HL-60 (cell line): ENCODE data around the gene UTF1.

ENCODE experiments used
- DNase-seq, 2 experiments: peaks; one replicate each; pipeline ENCODE4 v3.0.0-alpha.2; 2010 to 2020; ENCODE audit warnings: low read depth in 1 of 2, low spot score in 1 of 2
- H3K27ac ChIP-seq: fragments of 250-450 bp; sonication (Bioruptor Pico); replicated peaks from 2 replicates; pipeline ENCODE4 v1.5.1; 2020; ENCODE audit warnings: mild to moderate bottlenecking, moderate library complexity
- H3K27me3 ChIP-seq: fragments of 250-450 bp; sonication (Bioruptor Pico); 2 replicates; pipeline ENCODE4 v1.5.1; 2021; ENCODE audit warnings: mild to moderate bottlenecking, moderate library complexity; ENCODE audit not compliant: insufficient read depth, poor library complexity, severe bottlenecking
- H3K4me3 ChIP-seq: replicated peaks from 2 replicates; pipeline ENCODE4 v1.5.1; 2011; ENCODE audit warnings: mild to moderate bottlenecking, control low read depth, low read length; ENCODE audit not compliant: insufficient read depth
- GABPA ChIP-seq: IDR thresholded peaks from 2 replicates; pipeline ENCODE4 v1.6.1; 2012; ENCODE audit warnings: low read depth
- POLR2AphosphoS5 ChIP-seq: IDR thresholded peaks from 2 replicates; pipeline ENCODE4 v1.6.1; 2012; ENCODE audit warnings: low read depth
- SPI1 ChIP-seq: IDR thresholded peaks from 2 replicates; pipeline ENCODE4 v1.6.1; 2012; ENCODE audit warnings: low read depth, mild to moderate bottlenecking, borderline replicate concordance
- TF ChIP-seq, protein P1 (sequence below): IDR thresholded peaks from 2 replicates; pipeline ENCODE4 v1.6.1; 2012; ENCODE audit warnings: low read depth; ENCODE audit not compliant: insufficient replicate concordance
- TF ChIP-seq, protein P2 (sequence below): IDR thresholded peaks from one replicate; pipeline ENCODE4 v1.5.1; 2011; ENCODE audit warnings: low read length, control low read depth, inconsistent platforms; ENCODE audit not compliant: insufficient read depth

UTF1 gene

DNA sequence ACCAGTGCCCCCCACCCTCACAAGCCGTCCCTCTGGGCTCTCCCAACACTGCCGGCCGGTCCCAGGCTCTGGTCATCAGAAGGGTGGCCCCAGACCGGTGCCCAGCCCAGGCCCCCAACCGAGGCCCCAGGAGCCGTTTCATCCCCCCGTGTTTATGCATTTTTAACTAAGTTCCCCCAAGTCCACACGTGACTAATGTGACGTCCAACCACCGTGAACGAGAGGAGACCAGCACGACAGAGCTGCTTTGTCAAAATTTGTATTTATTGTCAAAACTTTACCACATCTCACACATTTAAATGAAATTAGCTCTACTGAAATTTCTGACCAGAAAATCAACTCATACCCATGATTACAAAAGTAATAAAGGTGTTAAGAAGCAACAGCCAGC, 16.2 kb downstream of the UTF1 start:
- H3K27ac ChIP-seq = no peak overlapping the region
- TF ChIP-seq POLR2AphosphoS5 (no peak), SPI1 (no peak), GABPA (no peak)
- TF ChIP-seq, protein P1, sequence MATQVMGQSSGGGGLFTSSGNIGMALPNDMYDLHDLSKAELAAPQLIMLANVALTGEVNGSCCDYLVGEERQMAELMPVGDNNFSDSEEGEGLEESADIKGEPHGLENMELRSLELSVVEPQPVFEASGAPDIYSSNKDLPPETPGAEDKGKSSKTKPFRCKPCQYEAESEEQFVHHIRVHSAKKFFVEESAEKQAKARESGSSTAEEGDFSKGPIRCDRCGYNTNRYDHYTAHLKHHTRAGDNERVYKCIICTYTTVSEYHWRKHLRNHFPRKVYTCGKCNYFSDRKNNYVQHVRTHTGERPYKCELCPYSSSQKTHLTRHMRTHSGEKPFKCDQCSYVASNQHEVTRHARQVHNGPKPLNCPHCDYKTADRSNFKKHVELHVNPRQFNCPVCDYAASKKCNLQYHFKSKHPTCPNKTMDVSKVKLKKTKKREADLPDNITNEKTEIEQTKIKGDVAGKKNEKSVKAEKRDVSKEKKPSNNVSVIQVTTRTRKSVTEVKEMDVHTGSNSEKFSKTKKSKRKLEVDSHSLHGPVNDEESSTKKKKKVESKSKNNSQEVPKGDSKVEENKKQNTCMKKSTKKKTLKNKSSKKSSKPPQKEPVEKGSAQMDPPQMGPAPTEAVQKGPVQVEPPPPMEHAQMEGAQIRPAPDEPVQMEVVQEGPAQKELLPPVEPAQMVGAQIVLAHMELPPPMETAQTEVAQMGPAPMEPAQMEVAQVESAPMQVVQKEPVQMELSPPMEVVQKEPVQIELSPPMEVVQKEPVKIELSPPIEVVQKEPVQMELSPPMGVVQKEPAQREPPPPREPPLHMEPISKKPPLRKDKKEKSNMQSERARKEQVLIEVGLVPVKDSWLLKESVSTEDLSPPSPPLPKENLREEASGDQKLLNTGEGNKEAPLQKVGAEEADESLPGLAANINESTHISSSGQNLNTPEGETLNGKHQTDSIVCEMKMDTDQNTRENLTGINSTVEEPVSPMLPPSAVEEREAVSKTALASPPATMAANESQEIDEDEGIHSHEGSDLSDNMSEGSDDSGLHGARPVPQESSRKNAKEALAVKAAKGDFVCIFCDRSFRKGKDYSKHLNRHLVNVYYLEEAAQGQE = no peak
- TF ChIP-seq, protein P2, sequence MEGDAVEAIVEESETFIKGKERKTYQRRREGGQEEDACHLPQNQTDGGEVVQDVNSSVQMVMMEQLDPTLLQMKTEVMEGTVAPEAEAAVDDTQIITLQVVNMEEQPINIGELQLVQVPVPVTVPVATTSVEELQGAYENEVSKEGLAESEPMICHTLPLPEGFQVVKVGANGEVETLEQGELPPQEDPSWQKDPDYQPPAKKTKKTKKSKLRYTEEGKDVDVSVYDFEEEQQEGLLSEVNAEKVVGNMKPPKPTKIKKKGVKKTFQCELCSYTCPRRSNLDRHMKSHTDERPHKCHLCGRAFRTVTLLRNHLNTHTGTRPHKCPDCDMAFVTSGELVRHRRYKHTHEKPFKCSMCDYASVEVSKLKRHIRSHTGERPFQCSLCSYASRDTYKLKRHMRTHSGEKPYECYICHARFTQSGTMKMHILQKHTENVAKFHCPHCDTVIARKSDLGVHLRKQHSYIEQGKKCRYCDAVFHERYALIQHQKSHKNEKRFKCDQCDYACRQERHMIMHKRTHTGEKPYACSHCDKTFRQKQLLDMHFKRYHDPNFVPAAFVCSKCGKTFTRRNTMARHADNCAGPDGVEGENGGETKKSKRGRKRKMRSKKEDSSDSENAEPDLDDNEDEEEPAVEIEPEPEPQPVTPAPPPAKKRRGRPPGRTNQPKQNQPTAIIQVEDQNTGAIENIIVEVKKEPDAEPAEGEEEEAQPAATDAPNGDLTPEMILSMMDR = no peak

DNA sequence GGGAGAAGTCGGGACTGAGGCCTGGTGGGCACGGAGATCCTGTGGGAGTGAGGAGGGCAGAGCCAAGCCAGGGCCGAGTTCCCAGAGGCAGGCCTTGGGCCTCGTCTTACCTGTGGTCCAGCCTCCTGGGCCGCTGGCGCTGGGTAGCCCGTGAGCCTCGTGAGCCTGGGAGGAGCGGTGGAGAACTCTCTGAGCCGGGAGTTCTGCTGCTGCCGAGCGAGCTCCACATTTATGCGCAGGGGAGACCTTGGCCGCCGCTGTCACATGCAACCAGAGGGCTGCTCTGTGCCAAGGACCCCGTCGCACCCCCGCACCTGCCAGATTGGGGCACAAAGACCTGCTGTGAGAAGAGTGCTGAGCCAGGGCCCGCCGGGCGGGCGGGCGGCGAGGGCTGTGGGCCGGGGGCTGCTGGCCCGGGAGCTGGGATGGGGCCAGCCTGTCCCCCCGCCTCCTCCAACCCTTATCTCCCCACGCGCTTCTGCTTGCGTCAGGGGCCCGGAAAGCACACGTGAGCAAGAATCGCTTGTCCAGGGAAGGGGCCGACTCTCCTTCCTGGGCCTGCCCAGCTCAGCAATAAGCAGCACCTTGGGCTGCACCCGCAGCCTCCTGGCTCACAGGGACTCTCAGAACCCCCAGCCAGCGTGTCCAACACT, 17.8 kb downstream of the UTF1 start:
- no peak overlapping the region for H3K27ac ChIP-seq

More for the DNA sequence above, 16.2 kb downstream of the UTF1 start:
- Histone ChIP-seq H3K27me3 (peaks cover 15% of the 10 kb centered on the region), H3K4me3 (no peak overlapping the region)
- no peak for DNase-seq

DNA sequence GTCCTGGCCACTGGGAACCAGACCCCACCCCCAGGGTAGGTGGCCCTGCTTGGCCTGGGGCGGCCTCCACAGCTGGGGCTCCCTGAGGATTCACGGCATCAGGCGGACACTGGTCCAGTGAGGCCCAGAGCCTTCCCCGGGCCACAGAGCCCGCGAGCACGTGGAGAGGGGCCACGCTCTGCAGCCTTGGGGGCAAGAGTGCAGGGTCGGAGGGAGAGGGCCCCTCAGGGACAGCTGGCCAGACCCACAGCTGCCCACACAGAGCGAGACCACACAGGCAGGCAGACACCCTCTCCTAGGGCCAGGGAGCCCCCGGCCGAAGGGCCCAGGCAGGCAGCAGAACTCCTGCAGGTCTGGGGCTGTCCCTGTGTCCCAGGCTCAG, 18.3 kb downstream of the UTF1 start:
- Histone ChIP-seq H3K4me3 (no peak overlapping the region), H3K27me3 (peaks cover 4% of the 10 kb centered on the region), H3K27ac (no peak overlapping the region)
- DNase-seq = no peak
- TF ChIP-seq GABPA = no peak
- no peak for TF ChIP-seq SPI1
- no peak for TF ChIP-seq POLR2AphosphoS5
- TF ChIP-seq, protein P1 = no peak
- TF ChIP-seq, protein P2 = no peak

More for the DNA sequence above, 17.8 kb downstream of the UTF1 start:
- TF ChIP-seq POLR2AphosphoS5 (no peak), GABPA (no peak), SPI1 (no peak)
- TF ChIP-seq, protein P1 = no peak
- TF ChIP-seq, protein P2 = no peak
- no peak for DNase-seq
- Histone ChIP-seq H3K4me3 (no peak overlapping the region), H3K27me3 (peaks cover 4% of the 10 kb centered on the region)
